Motor neuron (in vitro differentiated cells): ENCODE data around the gene OR51L1. TPM values are rescaled to one million over a fixed set of nuclear protein-coding genes. Genes with fewer than 3 reads are reported as not detected.

ENCODE experiments used
- total RNA-seq, 8 experiments: library from RNA; unstranded; fragments of 300-600 nt; gene quantifications; 2 replicates each; pipeline versions ENCODE4 v1.2.3 to v1.2.4, GENCODE V29; 2022

OR51L1 gene
- total RNA-seq, 8 experiments from 2014 or later, result 0.08 to 1.2 (median 0.22) TPM; not detected in 2

Other genes with a start within 250 kb of the OR51L1 start
- 1 to 10 TPM in 2 of 8 experiments, under 1 TPM in 1, not detected in 5; 0.61 to 1.7 (median 1.1) TPM for gene OR51F1, start 224.9 kb upstream of the OR51L1 start, total RNA-seq
- 1 to 10 TPM in 1 of 8 experiments, under 1 TPM in 3, not detected in 4; 0.23 to 1.5 (median 0.73) TPM for gene OR52R1, start 190.5 kb upstream of the OR51L1 start, total RNA-seq
- 1 to 10 TPM in 3 of 8 experiments, under 1 TPM in 2, not detected in 3; 0.21 to 2.2 (median 1.2) TPM for gene OR51F2, start 173.5 kb upstream of the OR51L1 start, total RNA-seq
- under 1 TPM in 5 of 8 experiments, not detected in 3; 0.17 to 0.99 (median 0.31) TPM for gene OR51S1, start 145.6 kb upstream of the OR51L1 start, total RNA-seq
- 1 to 10 TPM in 2 of 8 experiments, under 1 TPM in 1, not detected in 5; 0.31 to 1.3 (median 1.0) TPM for gene OR51T1, start 113.0 kb upstream of the OR51L1 start, total RNA-seq
- gene OR51A7, start 91.1 kb upstream of the OR51L1 start, total RNA-seq, result under 1 TPM in 4 of 8 experiments, not detected in 4; 0.25 to 0.67 (median 0.55) TPM
- 1 to 10 TPM in 1 of 8 experiments, under 1 TPM in 4, not detected in 3; 0.29 to 1.9 (median 0.51) TPM for gene OR51G2, start 75.5 kb upstream of the OR51L1 start, total RNA-seq
- 1 to 10 TPM in 2 of 8 experiments, under 1 TPM in 2, not detected in 4; 0.21 to 1.9 (median 0.89) TPM for gene OR51G1, start 70.5 kb upstream of the OR51L1 start, total RNA-seq
- gene OR51A4, start 47.2 kb upstream of the OR51L1 start, total RNA-seq, result 1 to 10 TPM in 1 of 8 experiments, under 1 TPM in 3, not detected in 4; 0.28 to 1.5 (median 0.72) TPM
- under 1 TPM in 3 of 8 experiments, not detected in 5; 0.33 to 0.37 (median 0.36) TPM for gene OR51A2, start 39.1 kb upstream of the OR51L1 start, total RNA-seq
- 1 to 10 TPM in 1 of 8 experiments, not detected in 7; 3.1 TPM for gene OR52J3, start 51.7 kb downstream of the OR51L1 start, total RNA-seq
- gene OR52E2, start 64.8 kb downstream of the OR51L1 start, total RNA-seq, result 1 to 10 TPM in 1 of 8 experiments, under 1 TPM in 2, not detected in 5; 0.43 to 2.3 (median 0.45) TPM
- gene OR52E1, start 74.7 kb downstream of the OR51L1 start, total RNA-seq, result 1 to 10 TPM in 1 of 8 experiments, under 1 TPM in 1, not detected in 6; 0.52 to 2.6 TPM
- 1 to 10 TPM in 1 of 8 experiments, under 1 TPM in 5, not detected in 2; 0.04 to 1.6 (median 0.18) TPM for gene OR52A5, start 143.5 kb downstream of the OR51L1 start, total RNA-seq
- gene OR52A1, start 159.9 kb downstream of the OR51L1 start, total RNA-seq, result under 1 TPM in 7 of 8 experiments, not detected in 1; under 0.01 to 0.56 (median 0.05) TPM
- under 1 TPM in 3 of 8 experiments, not detected in 5; 0.37 to 0.85 (median 0.46) TPM for gene OR51V1, start 205.8 kb downstream of the OR51L1 start, total RNA-seq
- under 1 TPM in 1 of 8 experiments, not detected in 7; 0.71 TPM for gene HBB, start 232.2 kb downstream of the OR51L1 start, total RNA-seq
- under 1 TPM in 1 of 8 experiments, not detected in 7; 0.46 TPM for gene HBD, start 239.6 kb downstream of the OR51L1 start, total RNA-seq